Stimulated activated CD8-positive, alpha-beta memory T cell treated with anti-CD3 and anti-CD28 coated beads, Interleukin-12 subunit alpha, Interleukin-12 subunit beta, amount 100 ng/mL, for 24 hours (primary cell): ENCODE measurements around the gene CLUH.

Experiments used
- DNase-seq: peaks from one replicate; pipeline ENCODE4 v3.0.0-alpha.2; 2020; ENCODE audit errors: extremely low read depth

The CLUH gene

DNA sequence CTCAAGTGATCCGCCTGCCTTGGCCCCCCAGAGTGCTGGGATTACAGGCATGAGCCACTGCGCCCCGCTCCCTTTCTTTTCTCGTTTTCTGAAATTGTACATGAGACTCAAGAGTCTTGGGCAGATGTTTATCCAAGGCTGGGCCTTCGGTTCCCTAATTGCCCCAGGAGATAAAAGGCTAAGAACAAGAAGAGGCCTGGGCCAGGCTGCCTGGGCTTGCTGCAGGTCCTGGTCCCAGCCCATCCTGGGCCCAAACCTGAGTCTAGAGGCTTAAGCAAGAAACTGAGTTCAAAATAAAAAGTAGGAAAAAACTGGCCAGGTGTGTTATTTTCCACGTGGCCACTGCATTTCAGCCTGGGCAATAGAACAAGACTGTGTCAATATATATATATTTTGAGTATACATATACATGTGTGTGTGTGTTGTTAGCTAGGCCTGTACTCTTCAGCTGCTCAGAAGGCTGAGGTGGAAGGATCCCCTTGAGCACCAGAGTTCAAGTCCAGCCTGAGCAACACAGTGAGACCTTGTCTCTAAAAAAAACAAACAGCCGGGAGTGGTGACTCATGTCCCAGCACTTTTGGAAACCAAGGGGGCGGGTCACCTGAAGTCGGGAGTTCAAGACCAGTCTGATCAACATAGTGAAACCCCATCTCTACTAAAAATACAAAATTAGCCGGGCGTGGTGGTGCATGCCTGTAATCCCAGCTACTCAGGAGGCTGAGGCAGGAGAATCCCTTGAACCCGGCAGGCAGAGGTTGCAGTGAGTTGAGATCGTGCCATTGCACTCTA, 6.8 kb upstream of the CLUH start:
- no peak for DNase-seq

DNA sequence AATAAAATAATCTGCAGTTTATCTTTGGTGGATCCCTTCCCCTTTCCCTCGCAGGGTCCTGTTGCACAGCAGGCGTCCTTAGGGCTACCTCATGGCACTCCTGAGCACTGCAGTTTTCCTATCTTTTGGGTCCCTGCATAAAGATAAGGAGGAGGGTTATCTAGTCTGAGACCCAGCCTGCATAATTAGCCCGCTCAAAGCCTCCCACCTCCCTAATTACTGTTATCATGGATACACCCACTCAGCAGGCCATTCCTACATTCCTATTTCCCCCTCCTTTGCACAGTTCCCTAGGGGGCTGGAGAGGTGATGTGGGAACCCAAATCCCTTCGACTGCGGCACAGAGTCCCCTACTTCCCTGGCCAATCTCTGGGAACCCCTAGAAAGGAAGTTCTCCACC, 5.1 kb upstream of the CLUH start:
- DNase-seq: no peak

DNA sequence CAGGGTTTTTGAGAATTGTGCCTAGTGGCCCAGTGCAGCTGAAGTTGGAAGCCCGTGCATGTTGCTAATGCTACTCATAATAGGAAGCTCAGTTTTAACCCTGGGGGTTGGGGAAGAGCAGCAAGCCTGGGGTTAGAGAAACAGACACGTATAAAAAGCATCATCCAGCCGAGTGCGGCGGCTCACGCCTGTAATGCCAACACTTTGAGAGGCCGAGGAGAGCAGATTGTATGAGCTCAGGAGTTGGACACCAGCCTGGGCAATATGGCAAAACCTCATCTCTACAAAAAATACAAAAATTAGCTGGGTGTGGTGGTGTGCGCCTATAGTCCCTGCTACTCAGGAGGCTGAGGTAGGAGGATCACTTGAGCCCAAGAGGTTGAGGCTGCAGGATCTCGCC, 2.3 kb upstream of the CLUH start:
- DNase-seq: no peak

DNA sequence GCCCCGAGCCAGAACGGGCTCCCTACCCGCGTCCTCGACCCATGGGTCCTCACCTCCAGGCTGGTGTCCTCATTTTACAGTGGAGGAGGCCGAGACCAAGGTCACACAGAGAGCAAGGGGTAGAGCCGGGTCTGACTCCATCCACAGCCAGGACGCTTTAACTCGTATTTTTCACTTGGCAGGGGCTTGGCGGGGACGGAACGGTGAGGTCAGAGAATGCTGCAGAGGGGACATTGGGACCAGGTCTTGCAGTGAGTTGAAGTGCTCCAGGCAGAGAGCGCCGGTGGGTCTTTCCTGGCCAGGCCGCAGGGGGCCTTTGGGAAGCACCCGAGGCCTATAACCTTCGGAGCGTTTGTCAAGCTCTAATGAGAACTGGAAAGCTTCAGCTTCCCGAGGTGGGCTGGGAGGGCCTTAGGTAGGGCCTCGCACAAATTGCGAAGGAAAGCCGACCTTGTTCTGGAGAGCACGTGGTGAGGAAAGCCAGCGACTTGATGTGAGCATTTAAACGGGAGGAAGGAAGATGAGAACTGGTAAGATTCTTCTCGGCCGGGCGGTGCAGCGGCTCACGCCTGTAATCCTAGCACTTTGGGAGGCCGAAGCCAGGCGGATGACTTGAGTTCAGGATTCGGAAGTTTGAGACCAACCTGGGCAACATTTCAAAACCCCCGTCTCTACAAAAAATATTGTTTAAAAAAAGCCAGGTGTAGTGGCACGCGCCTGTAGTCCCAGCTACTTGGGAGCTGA, 908 bp upstream of the CLUH start:
- DNase-seq: no peak

DNA sequence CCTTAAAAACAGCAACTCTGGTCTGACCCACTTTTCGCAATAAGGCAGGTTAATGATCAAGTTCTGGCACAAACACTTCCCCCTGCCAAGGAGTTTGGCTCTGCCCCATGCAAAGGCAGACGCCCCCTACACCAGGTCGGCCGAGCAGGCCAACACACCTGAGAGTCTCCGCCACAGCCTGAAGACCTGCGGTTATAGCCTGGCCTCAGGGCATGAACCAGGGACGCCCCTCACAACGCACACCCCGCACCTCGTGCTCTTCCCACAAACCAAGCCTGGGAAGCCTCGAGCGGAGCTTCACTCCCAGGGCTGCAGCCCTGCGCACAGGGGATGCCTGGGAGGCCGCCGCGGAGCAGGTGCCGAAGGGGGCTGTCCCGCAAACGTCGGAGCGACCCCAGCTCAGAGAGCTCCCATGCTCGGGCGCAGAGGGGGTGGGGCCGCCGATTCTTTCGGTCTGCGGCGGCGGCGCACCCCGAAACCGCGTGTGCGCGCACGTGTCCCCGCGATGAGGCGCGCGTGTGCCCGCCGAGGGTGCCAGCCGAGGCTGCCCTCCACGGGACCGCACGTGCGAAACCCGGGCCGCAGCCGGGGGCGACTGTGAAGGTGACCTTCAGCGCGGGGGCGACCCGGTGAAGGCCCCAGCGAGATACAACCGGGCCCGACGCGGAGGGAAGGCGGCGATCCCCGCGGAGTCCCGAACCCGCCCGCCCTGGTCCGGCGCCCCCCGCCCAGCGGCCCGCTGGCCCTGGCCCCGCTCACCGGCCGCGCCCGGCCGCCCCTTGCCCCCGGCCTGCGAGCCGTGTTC, 559 bp downstream of the CLUH start:
- DNase-seq: no peak

DNA sequence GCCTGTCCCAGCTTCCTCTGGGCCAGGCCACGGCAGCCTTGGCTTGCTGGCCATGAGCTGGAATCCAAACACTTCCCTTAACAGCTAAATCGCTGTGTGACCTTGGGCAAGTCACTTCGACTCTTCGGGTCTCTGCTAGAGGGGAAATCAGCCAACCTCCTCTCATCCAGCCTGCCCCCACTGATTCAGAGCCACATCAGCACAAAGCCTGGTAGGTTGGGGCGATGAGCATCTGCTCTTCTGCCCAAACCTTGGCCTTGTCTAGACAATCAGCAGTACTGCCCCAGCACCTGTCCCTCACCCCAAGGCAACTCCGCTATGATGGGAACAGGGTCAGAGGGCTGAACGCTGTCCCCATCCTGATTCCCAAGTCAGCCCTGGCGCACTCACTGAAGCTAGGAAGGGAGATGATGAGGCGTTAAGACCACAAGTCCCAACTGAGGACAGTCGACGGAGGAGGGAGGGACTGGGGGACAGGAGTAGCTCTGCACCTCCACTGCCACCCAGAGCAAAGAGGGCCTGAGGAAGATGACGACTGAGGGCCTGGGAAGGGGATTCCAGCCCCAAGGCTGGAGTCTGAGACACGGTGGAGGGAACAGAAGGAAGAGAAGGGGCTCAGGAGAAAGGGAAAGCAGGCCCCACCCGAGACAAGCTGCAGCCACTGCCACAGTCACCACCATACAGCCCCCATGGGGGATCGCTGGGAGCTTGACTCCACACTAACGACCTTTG, 1.3 kb downstream of the CLUH start:
- no peak for DNase-seq

DNA sequence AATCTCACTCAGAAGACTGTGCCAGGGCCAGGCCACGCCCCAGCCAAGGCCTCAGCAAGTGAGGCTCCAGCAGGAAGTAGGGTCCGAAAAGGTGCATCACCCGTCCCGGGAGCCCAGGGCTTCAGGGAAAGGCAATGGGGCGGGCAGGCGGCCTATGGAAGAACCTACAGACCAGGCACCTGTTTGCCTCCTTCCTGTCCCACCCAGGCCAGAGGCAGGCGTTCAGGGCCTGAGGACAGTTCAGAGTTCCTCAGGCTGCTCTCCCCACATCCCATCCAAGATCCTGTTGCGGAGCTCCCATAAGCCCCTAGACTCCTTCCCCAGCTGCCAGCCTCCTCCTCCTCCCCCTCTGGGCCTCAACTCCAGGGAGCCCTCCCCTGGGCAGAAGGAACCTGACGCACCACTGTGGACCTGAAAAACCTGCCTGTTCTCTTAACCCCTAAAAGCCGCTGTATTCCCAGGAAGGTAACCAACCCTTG, 2.3 kb downstream of the CLUH start:
- DNase-seq: no peak

DNA sequence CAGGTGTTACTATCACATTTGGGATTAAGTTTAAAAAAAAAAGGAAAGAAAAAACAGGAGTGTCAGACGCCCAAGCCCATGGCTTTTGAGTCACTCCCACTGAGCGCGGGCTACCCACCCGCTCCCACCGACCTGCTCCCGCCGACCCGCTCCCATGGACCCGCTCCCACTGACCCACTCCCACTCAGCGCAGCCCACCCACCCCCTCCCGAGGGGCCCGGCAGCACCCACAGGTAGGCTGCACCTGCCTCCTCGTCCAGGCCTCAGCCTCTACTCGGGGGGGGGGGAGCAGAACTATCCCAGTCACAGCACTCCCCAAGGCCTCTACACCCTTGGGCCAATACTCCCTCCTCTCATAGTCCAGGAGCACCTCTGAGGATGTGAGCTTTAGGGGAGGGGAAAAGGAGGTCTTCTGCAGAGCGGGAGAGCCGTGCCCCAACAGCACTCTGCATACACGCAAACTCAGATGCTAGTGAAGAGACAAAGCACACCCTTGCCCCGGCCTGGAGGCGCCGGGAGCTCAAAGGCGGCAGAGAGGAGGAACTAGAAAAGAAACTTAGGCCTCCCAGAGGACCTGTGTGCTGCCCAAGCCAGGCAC, 2.9 kb downstream of the CLUH start:
- DNase-seq: no peak

DNA sequence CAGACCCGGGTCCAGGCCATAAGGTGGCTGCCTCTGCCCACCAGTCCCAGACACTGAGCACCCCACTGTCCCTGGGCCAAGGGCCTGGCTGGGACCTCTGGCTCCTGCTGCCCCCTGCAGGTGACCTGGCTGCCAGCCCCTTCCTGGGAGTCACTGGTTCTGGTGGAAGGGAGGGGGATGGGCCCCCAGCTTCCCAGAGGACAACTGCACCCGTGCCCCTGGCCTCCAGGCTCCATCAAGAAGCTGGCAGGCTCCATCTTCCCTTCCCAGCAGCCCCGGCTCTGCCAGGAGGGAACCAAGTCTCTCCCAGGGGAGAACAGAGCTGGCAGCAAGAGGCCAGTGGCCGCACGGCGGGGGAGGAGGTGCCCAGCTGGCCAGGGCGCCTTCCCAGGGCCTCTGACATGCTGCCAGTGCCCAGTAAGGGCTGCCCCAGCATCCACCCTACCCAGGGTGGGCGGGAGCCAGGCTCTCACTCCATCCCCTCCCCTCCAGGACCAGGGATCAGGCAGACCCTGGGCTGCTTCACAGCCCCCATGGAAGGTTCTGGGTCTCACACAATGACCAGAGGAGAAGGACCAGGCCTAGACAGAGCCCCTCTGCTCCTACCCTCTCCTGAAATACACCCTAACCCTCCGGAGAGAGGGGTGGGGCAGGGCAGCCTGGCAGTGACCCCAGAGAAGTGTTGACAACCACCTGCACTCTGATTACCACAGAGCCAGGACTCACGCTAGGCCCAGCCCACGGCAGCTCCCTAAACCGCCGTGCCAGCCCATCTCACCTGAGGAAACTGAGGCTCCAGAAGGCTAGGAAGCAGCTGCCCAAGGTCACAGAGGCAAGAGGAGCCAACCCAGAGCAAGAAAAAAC, 3.6 kb downstream of the CLUH start:
- DNase-seq: no peak

DNA sequence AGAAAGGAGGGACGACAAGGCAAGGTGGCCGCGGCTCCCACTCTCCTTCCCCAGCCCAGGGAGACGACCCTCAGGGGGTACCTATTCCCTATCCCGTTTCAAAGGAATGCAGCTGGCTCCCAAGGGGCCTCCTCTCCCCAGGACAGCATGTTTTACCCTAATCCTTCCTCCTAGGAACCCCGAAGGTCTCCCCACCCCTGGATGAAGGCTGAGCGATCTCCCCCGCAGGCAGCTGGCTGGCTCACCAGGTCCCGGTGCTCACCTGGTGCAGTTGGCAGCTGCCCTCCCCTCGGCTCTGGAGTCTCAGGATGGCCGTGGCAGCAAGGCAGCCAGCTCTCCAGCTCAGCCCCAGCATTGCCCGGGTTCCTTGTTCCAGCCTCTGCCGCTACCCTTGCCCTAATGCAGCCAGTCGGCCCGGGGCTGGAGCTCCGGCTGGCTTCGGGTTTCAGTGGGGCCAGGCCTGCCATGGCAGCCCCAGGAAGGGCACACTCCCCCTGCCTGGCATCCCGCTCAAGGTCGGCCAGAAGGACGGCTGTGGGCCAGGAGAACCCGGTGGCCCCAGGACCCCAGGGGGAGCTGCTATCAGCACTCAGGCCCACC, 4.6 kb downstream of the CLUH start:
- DNase-seq: no peak

DNA sequence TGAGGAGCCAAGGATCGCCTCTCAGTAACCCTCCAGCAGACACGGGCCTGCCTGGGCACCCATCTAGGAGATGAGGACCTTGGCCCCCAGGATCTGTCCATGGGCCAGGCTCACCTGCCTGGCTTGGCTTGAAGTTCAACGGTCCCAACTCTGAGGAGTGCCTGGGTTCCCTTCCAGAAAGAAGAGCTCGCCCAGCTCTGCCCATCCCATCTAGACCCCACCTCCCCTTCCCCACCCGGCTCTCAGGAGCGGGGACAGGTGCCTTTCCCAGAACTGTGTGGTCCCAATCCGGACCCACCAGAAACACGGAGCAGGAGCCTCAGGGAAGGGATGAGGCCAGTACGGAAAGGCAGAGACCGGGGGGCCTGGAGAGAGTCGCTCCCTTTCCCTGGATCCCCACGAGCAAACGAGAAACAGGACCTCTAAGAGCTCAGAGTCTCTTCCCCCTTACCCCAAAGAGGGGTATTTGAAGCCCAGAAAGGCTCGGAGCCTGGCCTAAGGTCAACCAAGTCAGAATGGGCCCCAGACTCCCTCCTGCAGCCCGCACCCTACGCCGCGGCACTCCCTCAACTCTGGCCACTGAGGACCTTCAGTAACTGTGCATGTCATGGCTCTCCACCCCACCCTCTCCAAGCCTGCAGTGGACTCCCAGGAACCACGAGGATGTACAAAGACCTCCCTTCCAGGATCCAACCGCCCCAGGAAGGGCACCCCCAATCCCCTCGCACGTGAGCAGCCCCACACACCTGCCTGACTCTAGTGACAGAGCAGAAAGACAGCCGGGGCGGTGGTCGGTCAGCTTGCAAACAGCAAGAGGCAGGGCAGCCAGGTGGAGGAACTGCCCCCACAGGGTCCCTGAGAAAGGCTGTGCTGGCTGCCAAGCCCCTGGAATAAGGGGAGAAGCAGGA, 5.4 kb downstream of the CLUH start:
- DNase-seq: no peak

DNA sequence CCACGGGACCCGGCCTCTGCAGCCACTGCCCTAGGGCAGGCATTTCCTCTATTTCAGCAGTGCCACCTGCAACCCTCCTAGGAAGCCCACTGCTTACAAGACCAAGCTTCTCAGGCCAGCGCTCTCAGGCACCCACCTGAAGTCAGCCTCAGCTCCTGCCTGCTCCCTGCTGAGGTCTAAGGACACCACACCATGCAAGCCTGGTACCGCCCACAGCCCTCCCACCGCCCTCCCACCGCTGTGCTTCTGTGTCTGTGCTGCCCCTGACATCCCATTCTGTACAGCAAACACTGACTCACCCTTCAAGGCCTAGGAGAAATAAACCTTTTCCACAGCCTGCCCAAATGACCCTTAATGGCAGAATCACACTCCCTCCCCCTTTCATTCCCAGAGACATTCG, 6.3 kb downstream of the CLUH start:
- no peak for DNase-seq

DNA sequence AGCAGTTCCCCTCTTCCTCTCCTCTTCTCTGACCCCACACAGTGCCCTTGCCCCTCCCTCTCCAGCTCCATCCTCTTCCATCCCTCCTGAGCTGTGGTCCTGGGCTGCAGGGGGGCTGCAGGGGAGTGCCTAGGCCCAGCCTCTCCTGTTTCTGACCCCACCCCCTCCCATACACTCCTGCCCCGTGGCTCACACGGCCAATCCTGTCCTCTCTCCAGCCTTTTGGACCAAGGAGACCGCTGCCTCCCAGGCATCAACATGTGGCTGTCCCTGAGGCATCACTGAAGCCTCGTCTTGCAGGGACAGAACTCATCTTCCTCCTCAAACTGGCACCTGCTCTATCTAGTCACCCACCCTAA, 6.7 kb downstream of the CLUH start:
- no peak for DNase-seq

DNA sequence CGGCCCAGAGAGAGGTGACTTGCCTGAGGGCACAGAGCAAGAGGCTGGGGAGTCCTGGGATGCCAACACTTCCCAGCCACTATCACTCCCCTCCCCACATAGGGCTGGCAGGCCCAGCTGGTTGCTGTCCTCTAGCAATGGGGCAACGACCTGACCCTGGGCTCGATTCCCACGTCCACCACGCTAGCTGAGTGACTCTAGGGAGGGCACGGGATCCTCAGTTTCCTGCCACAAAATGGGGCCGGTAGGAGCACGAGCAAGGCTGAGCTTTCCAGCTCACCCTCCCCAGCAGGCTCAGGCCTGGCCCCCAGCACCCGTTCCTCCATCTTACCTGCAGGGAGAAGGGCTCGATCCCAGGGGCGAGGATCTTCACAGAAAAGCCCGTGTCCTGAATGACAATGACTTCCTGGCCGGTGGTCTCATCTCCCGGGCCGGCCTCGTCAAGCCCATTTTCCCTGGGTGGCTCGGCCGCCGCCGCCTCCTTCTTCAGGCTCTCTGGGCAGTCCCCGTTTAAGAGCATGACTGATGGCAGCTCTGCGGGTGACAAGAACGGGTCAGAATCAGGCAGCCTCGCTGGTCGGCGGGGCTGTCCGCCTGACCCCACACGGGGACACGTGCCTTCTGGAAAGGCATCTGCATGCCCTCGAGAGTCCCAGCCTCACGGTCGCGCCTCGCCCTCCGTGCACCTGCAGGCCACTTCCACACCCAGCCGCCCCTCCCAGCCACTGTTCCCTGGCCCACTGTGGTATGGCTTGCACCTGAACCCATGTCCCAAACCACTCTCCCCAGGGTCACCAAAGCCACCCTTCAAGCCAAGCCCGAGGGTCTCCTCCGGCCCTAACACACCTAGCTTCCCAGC, 7.3 kb downstream of the CLUH start:
- no peak for DNase-seq

DNA sequence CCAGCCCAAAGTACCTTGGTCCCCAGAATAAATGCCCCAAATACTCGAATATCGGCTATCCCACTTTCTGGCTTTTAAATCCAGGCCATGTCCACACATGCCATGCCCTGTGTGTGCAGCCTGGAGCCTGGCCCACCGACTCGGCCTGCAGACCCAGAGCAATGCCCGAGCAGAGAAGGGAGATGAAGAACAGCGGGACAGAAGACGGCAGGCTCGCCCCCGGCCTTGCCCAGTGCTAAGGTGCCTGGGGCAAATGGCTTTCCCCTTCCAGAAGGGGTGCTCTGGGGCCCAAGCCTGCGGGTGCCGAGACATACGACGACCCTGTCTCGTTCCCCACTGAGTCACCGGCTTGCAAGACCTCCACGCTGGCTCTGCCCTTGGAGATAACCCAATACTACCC, 8.0 kb downstream of the CLUH start:
- no peak for DNase-seq

DNA sequence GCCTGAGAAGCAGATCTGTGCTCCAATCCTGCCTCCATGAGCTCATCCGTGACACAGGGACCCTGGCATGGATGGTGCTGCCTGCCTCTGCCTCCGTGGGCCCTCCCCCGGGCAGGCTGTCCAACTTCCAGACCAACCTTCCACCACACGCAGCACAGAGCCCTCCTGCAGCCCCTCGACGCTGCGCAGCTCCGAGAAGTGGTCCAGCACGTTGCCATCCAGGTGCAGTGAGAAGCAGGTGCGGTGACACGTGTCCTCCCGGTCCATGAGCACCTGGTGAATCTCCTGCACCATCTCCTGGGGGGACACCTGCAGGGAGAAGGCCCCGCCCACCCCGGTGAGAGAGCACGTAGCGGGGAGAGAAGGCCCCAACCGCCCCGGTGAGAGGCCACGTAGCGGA, 8.4 kb downstream of the CLUH start:
- no peak for DNase-seq

DNA sequence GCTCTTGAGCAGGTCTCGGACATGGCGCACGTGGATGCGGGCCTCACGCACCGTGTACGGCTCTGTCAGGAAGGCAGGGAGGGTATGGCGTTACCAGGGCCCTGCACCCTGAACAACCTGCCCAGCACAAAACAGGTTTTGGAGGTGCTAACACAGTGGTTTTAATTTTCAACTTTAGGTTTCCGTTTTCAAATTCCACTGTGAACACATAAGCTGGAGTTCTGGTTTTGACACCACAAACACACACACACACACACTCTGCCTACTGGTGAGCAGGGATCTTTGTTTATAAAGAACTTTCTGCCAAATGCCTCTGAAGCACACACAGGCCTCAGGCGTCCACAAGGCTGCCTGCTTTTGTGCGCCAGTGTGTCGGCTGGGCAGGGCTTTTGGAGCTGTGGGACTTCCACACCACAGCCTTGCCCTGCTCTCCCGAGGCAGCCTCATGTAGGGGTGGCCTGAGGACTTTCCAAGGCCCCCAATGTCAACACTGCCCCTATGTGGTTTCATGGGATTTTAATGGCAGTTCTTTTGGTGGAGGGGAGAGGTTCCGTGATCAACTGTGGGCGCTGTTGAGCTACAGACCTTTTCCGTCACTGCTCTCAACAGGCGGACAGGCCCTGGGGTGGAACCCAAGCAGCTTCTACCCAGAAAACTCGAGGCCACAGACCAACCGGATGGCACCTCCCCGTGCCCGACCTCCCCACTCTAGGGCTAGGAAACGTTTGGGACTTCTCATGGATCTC, 9.4 kb downstream of the CLUH start:
- DNase-seq: no peak
